ENCODE data around the gene FOXG1. TPM values are rescaled to one million over a fixed set of nuclear protein-coding genes. Genes with fewer than 3 reads are reported as not detected.

Gene FOXG1
- total and polyA plus RNA-seq, 2 donors (not counting 1 experiment from before 2014, with no cell fraction given) = not detected

DNA sequence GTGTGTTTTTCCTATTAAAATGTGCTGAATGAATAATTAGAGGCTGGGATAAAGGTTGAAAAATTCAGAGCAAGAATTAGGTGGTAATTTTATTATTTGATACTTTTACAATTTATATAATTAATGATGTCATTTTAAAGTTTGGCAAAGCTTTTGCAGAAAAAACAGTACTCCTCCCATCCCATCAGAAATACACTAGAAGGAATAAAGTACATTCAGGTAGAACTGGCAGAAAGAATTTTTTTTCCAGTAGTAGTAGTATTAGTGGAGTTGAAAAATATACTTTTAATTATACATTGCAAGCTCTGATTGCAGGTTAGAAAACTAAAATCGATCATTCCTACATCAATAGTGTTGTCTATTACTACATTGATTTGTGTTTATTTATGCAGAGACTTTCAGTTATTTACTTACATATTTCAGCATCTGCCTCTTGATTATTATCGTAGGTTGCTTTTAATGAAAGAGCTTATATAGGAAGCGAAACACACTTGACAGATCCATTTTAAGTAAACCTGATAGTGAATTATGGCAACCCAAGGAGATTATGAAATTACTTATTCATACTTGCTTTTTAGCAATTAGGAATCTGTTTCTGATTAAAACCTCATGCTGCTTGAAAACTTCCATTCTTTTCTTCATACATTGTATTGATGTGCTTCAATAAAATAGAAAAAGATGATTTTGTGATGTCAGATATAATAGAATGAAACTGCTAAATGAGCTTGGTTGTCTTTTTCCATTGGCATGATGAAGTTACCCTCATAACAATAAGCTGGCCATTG is 10.1 kb downstream of the FOXG1 start:
- Histone ChIP-seq H3K4me1 (ENCODE audit: control insufficient read depth in 2 of 2, insufficient read depth in 2 of 2, low read length in 2 of 2) (peaks cover 0 to 3% of the 10 kb centered on the region in 2 donors), H3K4me2 (replicated peaks; ENCODE audit: low read depth, low read length, poor library complexity, severe bottlenecking) (no peak overlapping the region), H3K4me3 (ENCODE audit: control extremely low read depth in 1 of 5, extremely low read depth in 1 of 5, insufficient read depth in 1 of 5, low read depth in 2 of 5, low read length in 4 of 5) (no peak overlapping the region), H2AFZ (ENCODE audit: insufficient read depth, low read depth, low read length, poor library complexity, severe bottlenecking) (no peak overlapping the region), H3K27me3 (replicated peaks in 1 of 4; ENCODE audit: control extremely low read depth in 1 of 4, control insufficient read depth in 3 of 4, insufficient read depth in 4 of 4, low read length in 3 of 4) (peaks cover 0 to 39% (median 24%) of the 10 kb centered on the region in 4 experiments), H3K9ac (ENCODE audit: low read length) (no peak overlapping the region), H3K36me3 (replicated peaks in 1 of 2; ENCODE audit: control extremely low read depth in 1 of 2, control insufficient read depth in 1 of 2, extremely low read depth in 1 of 2, insufficient read depth in 2 of 2, low read length in 1 of 2) (no peaks in the 10 kb centered on the region), H3K79me2 (ENCODE audit: control insufficient read depth, insufficient read depth, low read length) (no peaks in the 10 kb centered on the region), H3K9me3 (ENCODE audit: control extremely low read depth in 1 of 3, control insufficient read depth in 2 of 3, insufficient read depth in 1 of 3, low read length in 2 of 3) (peaks cover 0 to 9% (median 0%) of the 10 kb centered on the region in 3 donors), H4K20me1 (ENCODE audit: control insufficient read depth, insufficient read depth, low read length, poor library complexity, severe bottlenecking) (no peaks in the 10 kb centered on the region), H3K27ac (ENCODE audit: low read length in 2 of 2) (no peak overlapping the region)
- Mint-ChIP-seq H3K9me3 (ENCODE audit: insufficient read depth) (no peaks in the 10 kb centered on the region), H3K4me1 (no peaks in the 10 kb centered on the region), H3K27ac (no peak overlapping the region), H3K27me3 (peaks cover 87% of the 10 kb centered on the region), H3K4me3 (no peak overlapping the region)
- CTCF ChIA-PET = no interaction called here
- intact Hi-C loops (cut with micrococcal nuclease) = no loop called here
- ATAC-seq (ENCODE audit: low read depth) = no peak
- DNase-seq = no peak
- TF ChIP-seq, protein P1, sequence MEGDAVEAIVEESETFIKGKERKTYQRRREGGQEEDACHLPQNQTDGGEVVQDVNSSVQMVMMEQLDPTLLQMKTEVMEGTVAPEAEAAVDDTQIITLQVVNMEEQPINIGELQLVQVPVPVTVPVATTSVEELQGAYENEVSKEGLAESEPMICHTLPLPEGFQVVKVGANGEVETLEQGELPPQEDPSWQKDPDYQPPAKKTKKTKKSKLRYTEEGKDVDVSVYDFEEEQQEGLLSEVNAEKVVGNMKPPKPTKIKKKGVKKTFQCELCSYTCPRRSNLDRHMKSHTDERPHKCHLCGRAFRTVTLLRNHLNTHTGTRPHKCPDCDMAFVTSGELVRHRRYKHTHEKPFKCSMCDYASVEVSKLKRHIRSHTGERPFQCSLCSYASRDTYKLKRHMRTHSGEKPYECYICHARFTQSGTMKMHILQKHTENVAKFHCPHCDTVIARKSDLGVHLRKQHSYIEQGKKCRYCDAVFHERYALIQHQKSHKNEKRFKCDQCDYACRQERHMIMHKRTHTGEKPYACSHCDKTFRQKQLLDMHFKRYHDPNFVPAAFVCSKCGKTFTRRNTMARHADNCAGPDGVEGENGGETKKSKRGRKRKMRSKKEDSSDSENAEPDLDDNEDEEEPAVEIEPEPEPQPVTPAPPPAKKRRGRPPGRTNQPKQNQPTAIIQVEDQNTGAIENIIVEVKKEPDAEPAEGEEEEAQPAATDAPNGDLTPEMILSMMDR (IDR thresholded peaks at IDR 0.05) = no peak
- TF ChIP-seq EZH2 (IDR thresholded peaks at IDR 0.05; ENCODE audit: borderline replicate concordance, insufficient read depth, low read depth, low read length, poor library complexity, severe bottlenecking) = no peak
- WGBS (ENCODE audit: insufficient coverage) = no CpG with 5 or more reads among the region's 3 CpGs
- POLR2A ChIA-PET = no interaction called here

DNA sequence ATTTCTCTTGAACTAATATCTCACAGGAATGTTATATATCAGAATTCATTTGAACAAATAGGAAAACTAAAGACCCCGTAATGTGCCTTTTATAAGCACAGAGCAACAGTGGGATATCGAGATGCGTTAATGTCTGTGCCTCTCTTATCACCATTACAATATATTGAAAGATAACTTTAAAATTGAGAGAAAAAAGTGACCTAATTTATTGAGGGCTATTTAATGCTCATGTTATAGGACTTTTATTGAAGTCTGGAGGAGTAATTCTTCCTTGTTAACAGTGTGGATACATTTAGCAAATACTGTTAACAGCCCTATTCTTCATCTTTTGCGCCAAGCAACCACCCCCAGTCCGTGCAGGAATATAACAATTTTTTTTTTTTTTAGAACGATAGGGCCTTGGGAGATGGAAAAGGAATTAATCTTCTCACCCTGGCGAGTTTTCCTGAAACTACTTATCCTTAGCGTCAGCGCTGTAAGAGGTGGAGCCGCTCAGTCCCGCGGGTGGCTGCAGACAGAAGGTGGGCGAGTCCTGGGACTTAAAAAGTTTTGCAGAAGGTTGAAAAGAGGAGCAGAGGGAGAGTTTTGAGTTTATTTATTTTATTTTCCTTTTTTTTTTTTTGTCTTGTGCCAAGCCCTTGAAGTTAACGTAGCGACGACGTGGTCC is 11.0 kb downstream of the FOXG1 start:
- Histone ChIP-seq H3K27me3 (replicated peaks in 1 of 4; ENCODE audit: control extremely low read depth in 1 of 4, control insufficient read depth in 3 of 4, insufficient read depth in 4 of 4, low read length in 3 of 4) (peaks cover 0 to 36% (median 24%) of the 10 kb centered on the region in 4 experiments), H3K4me1 (ENCODE audit: control insufficient read depth in 2 of 2, insufficient read depth in 2 of 2, low read length in 2 of 2) (peaks cover 0 to 3% of the 10 kb centered on the region in 2 donors), H2AFZ (ENCODE audit: insufficient read depth, low read depth, low read length, poor library complexity, severe bottlenecking) (no peak overlapping the region), H3K36me3 (replicated peaks in 1 of 2; ENCODE audit: control extremely low read depth in 1 of 2, control insufficient read depth in 1 of 2, extremely low read depth in 1 of 2, insufficient read depth in 2 of 2, low read length in 1 of 2) (no peaks in the 10 kb centered on the region), H3K4me3 (ENCODE audit: control extremely low read depth in 1 of 5, extremely low read depth in 1 of 5, insufficient read depth in 1 of 5, low read depth in 2 of 5, low read length in 4 of 5) (no peak overlapping the region), H4K20me1 (ENCODE audit: control insufficient read depth, insufficient read depth, low read length, poor library complexity, severe bottlenecking) (no peaks in the 10 kb centered on the region), H3K9me3 (ENCODE audit: control extremely low read depth in 1 of 3, control insufficient read depth in 2 of 3, insufficient read depth in 1 of 3, low read length in 2 of 3) (peaks cover 0 to 9% (median 0%) of the 10 kb centered on the region in 3 donors), H3K9ac (ENCODE audit: low read length) (no peak overlapping the region), H3K4me2 (replicated peaks; ENCODE audit: low read depth, low read length, poor library complexity, severe bottlenecking) (no peak overlapping the region), H3K79me2 (ENCODE audit: control insufficient read depth, insufficient read depth, low read length) (no peaks in the 10 kb centered on the region), H3K27ac (ENCODE audit: low read length in 2 of 2) (no peak overlapping the region)
- no peak for DNase-seq
- intact Hi-C loops (cut with micrococcal nuclease) = no loop called here
- H3K4me1 Mint-ChIP-seq = no peaks in the 10 kb centered on the region
- WGBS (ENCODE audit: insufficient coverage) = 0% methylated on average over 3 of the region's 17 CpGs
- no peak for TF ChIP-seq EZH2 (IDR thresholded peaks at IDR 0.05; ENCODE audit: borderline replicate concordance, insufficient read depth, low read depth, low read length, poor library complexity, severe bottlenecking)
- TF ChIP-seq, protein P1 (IDR thresholded peaks at IDR 0.05) = no peak
- ChIA-PET POLR2A (no interaction called here), CTCF (no interaction called here)
- H3K9me3 Mint-ChIP-seq (ENCODE audit: insufficient read depth) = no peaks in the 10 kb centered on the region
- ATAC-seq (ENCODE audit: low read depth) = no peak
- peaks cover 89% of the 10 kb centered on the region for H3K27me3 Mint-ChIP-seq
- H3K27ac Mint-ChIP-seq = no peak overlapping the region
- H3K4me3 Mint-ChIP-seq = no peak overlapping the region
